ENCODE results near the gene GRHL1.
"Not testable (repeated sequence)": the region's sequence is repeated elsewhere in the genome, so short reads cannot be mapped to it uniquely, and the experiment has no call there.

The GRHL1 gene

GRCh38 chr2:9951522-9952285, at the start of gene GRHL1:
GRHL1 (plus strand) TSS chr2:9951693; CDS start chr2:9951834, 141 bp downstream.
- DNase-seq (ENCODE audit: low spot score): peak; percentile 90

GRCh38 chr2:9905413-9905812, 46.1 kb upstream of the GRHL1 start:
- no peak for DNase-seq (ENCODE audit: low spot score)

GRCh38 chr2:9907402-9907801, 44.1 kb upstream of the GRHL1 start:
- DNase-seq (ENCODE audit: low spot score): no peak

- DNase-seq (ENCODE audit: low spot score): no peak
These were observed 42.9 kb upstream of the GRHL1 start for GRCh38 chr2:9908639-9909038.

- DNase-seq (ENCODE audit: low spot score): no peak
These were observed 42.4 kb upstream of the GRHL1 start for GRCh38 chr2:9909106-9909505.

GRCh38 chr2:9910699-9911098, 40.8 kb upstream of the GRHL1 start:
- DNase-seq (ENCODE audit: low spot score): no peak

- no peak for DNase-seq (ENCODE audit: low spot score)
These were observed 39.0 kb upstream of the GRHL1 start for GRCh38 chr2:9912468-9912867.

- peak; percentile 91 for DNase-seq (ENCODE audit: low spot score)
These were observed 37.0 kb upstream of the GRHL1 start for GRCh38 chr2:9914384-9915065.

- no peak for DNase-seq (ENCODE audit: low spot score)
These were observed 33.2 kb upstream of the GRHL1 start for GRCh38 chr2:9918275-9918674.

GRCh38 chr2:9919512-9919911, 32.0 kb upstream of the GRHL1 start:
- DNase-seq (ENCODE audit: low spot score): no peak

- DNase-seq (ENCODE audit: low spot score): not testable (repeated sequence)
These were observed 24.5 kb upstream of the GRHL1 start for GRCh38 chr2:9927020-9927419.

- DNase-seq (ENCODE audit: low spot score): no peak
These were observed 14.2 kb upstream of the GRHL1 start for GRCh38 chr2:9937258-9937657.

- DNase-seq (ENCODE audit: low spot score): no peak
These were observed 13.5 kb upstream of the GRHL1 start for GRCh38 chr2:9937968-9938367.

- DNase-seq (ENCODE audit: low spot score): no peak
These were observed 11.7 kb upstream of the GRHL1 start for GRCh38 chr2:9939587-9940485.

- no peak for DNase-seq (ENCODE audit: low spot score)
These were observed 10.1 kb upstream of the GRHL1 start for GRCh38 chr2:9941196-9941995.

GRCh38 chr2:9941996-9942390, 9.5 kb upstream of the GRHL1 start:
- DNase-seq (ENCODE audit: low spot score): no peak

- no peak for DNase-seq (ENCODE audit: low spot score)
These were observed 7.1 kb upstream of the GRHL1 start for GRCh38 chr2:9944330-9944758.

- no peak for DNase-seq (ENCODE audit: low spot score)
These were observed 5.9 kb upstream of the GRHL1 start for GRCh38 chr2:9945596-9945995.

GRCh38 chr2:9946076-9946475, 5.4 kb upstream of the GRHL1 start:
- no peak for DNase-seq (ENCODE audit: low spot score)

- DNase-seq (ENCODE audit: low spot score): no peak
These were observed 4.7 kb upstream of the GRHL1 start for GRCh38 chr2:9946818-9947217.

GRCh38 chr2:9948721-9949120, 2.8 kb upstream of the GRHL1 start:
- no peak for DNase-seq (ENCODE audit: low spot score)

Measured in RKO (cell line).